Measurements from ENCODE around the gene UBASH3B.
"Not testable (repeated sequence)": the region's sequence is repeated elsewhere in the genome, so short reads cannot be mapped to it uniquely, and the experiment has no call there.

The UBASH3B gene

GRCh38 chr11:122861631-122862030 is 206.1 kb downstream of the UBASH3B start:
- peak; percentile 89 for DNase-seq (ENCODE audit: low read depth)
- H3K4me3 ChIP-seq (ENCODE audit: low read length), result no peak overlapping the region
- TF ChIP-seq CTCF (IDR thresholded peaks at IDR 0.05; ENCODE audit: insufficient read depth, low read depth, low read length, missing control alignments), result no peak

- no peak for DNase-seq (ENCODE audit: low read depth)
- TF ChIP-seq CTCF (IDR thresholded peaks at IDR 0.05; ENCODE audit: insufficient read depth, low read depth, low read length, missing control alignments), result no peak
Measured at GRCh38 chr11:122862091-122862490, 206.6 kb downstream of the UBASH3B start.

GRCh38 chr11:122863154-122863553 is 207.6 kb downstream of the UBASH3B start:
- not testable (repeated sequence) for DNase-seq (ENCODE audit: low read depth); H3K4me3 ChIP-seq (ENCODE audit: low read length)

More at GRCh38 chr11:122862091-122862490, 206.6 kb downstream of the UBASH3B start:
- no peak overlapping the region for H3K4me3 ChIP-seq (ENCODE audit: low read length)

- peak; percentile 93 for TF ChIP-seq CTCF (IDR thresholded peaks at IDR 0.05; ENCODE audit: insufficient read depth, low read depth, low read length, missing control alignments)
- H3K4me3 ChIP-seq (ENCODE audit: low read length), result no peak overlapping the region
- peak; percentile 53 for DNase-seq (ENCODE audit: low read depth)
Measured at GRCh38 chr11:122863704-122864326, 208.3 kb downstream of the UBASH3B start.

All from epithelial cell of esophagus (primary cell).